Ramos (cell line): Measurements from ENCODE around the gene DGKG.

Source experiments
- in situ Hi-C: fragments of 300-500 bp; cut with MboI; formaldehyde crosslinking; loops from one replicate; pipeline ENCODE4 v1.14.3; 2022; ENCODE audit warnings: low sequenced_read_pairs; ENCODE audit not compliant: unreplicated experiment

Gene DGKG

DNA sequence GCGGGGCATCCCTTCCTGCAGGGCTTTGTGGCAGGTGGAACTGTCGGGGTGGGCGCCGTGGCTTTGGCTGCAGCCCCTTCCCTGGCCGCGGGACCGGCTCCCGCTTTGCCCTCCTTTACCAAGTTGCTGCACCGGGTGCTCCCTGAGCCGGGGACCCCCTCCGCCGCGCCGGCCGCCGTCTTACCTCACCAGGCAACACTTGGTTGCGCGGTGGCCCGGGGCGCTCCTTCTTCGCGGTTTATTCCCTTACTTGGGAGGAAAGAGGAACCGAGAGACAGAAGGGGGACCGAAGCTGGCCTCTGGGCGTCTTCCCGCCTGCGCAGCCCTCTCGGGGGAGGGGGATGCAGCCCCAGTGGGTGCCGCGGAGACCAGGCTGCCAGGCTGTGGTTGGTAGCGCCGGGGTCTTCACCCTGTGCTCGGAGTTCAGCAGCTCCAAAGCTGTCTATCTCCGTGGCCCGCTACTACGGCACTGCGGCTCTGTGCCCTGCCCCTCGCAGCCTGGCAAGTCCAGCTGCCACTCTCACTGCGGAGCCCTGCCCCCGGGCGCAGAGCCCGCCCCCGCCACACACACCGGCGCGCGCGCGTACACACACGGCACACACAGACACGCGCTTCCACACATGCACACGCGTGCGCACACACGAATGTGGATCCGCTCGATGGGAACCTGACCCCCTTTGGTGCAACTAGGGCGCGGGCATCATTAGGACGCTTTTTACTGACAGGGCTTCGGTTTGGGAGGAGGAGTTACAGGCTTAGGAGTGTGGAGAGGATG, at the start of gene DGKG:
TSS of gene DGKG (minus strand) at position 473 of the 775 bp plus-strand sequence. CDS start 41,775 bp downstream, outside the sequence.
- in situ Hi-C loops: no loop called here

DNA sequence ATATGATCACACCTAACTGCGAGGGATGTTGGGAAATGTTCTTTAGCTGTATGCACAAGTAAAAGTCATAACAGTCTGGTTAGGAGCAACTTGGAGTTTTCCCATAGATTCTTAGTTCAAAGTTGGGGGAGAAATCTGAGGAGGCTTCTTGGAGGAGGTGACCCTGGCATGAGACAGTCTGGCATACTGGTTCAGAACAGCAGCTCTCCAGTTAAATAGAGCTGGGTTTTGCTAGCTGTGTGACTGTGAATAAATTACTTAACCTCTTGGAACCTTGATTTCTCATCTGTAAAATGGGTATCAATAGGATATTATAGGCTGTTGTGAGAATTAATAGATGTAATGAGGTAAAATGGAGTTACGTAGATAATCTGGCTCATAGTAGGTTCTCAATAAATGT, 49.1 kb upstream of the DGKG start:
- in situ Hi-C loops: no loop called here

DNA sequence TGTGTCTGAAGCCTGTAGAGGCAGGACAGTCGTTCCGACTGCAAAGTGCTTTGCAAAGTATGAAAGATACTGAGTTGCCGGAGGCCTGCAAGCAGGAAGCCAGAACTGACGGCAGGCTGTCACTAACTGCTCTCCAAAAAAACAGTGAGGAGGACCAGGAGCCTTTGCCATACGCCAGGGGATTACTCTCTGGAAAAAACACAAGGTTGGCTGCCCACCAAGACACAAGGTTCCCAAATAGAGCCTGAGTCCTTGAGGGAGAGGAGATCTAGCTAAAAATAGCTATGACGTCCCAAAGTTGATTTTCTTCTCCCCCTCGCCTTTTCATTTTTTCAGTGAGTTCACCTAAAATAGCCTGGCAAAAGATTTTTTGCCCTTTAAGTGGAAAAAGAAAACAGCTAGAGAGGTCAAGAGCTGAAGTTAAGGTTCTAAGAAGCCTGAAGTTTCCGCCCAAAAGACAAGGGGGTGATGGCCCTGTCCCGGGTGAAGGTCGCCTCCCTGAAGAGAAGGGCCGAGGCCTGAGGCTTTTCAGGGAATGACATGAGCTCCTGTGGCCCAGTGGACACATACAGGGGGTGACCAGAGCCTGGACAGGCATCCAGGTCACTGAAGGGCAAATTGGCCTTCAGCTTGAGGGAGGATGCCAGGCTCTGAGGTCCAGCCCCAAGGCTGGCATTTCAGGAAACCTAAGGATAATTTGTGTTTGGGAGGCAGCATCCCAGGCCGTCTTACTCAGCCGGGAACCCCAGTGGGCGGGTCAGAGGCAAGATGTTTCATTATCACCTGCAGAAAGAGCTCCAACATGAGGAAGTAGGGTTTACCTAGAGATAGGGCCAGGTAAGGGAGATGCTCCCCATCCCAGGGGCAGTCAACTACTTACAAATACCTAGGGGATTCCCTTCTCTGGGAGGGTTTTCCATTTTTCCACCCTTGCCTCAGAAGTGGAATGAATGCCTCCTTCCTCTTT, 44.9 kb upstream of the DGKG start:
- in situ Hi-C loops: no loop called here

DNA sequence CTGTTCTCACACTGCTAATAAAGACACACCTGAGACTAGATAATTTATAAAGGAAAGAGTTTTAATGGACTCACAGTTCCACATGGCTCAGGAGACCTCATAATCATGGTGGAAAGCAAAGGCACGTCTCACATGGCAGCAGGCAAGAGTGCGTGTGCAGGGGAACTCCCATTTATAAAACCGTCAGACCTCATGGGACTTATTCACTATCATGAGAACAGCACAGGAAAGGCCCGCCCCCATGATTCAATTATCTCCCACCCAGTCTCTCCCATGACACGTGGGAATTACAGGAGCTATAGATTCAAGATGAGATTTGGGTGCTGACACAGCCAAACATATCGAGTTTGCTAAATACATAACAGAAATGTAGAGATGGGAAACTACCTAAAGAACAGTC, 39.5 kb upstream of the DGKG start:
- in situ Hi-C loops: no loop called here

DNA sequence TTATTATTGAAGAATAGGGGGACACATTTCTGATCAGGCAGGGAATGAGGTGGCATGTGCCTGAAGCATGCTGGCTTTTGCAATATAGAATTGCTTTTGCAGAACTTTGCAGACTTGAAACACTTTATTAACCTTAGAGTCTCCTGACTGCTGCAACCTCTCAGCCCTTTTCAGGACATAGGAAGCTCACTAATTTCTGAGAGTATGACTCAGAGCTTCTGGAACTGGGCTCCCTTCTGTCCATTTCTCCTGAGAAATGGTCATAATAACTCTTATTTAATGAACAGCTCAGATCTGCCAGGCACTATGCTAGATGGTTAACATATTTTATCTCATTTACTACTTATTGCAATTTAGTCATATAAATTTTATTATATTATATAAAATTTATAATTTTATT, 38.6 kb upstream of the DGKG start:
- in situ Hi-C loops: no loop called here

DNA sequence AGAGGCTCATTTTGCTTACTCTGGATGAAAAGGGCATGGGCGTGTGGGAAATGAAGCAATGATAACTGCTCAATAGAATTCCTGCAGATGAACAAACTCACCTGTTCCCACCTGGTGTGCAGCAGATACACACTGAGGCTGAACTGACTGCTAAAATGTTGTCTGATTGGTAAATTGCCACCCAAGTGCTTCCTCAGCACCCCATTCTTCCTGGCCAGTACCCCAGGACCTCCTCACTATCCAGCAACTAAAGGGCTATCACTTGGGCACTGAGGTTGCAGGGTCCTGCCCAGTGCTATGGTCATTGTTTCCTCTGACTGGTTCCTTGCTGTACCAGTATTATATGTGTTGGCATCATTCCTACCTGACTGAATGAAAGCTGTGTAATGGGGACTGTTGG, 38.0 kb upstream of the DGKG start:
- in situ Hi-C loops: no loop called here

DNA sequence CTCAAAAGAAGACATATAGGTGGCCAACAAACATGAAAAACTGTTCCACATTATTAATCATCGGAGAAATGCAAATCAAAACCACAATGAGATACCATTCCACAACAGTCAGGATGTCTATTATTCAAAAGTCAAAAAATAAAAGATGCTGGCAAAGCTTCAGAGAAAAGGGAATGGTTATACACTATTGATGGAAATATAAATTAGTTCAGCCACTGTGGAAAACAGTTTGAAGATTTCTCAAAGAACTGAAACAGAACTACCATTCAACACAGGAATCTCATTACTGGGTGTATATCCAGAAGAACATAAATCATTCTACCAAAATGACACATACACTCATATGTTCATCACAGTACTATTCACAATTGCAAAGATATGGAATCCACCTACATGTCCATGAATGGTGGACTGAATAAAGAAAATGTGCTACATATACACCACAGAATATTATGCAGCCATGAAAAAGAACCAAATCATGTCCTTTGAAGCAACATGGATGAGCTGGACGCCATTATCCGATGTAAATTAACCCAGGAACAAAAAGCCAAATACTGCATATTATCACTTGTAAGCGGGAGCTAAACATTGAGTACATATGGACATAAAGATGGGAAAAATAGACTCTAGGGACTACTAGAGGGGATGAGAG, 32.7 kb upstream of the DGKG start:
- in situ Hi-C loops: no loop called here

DNA sequence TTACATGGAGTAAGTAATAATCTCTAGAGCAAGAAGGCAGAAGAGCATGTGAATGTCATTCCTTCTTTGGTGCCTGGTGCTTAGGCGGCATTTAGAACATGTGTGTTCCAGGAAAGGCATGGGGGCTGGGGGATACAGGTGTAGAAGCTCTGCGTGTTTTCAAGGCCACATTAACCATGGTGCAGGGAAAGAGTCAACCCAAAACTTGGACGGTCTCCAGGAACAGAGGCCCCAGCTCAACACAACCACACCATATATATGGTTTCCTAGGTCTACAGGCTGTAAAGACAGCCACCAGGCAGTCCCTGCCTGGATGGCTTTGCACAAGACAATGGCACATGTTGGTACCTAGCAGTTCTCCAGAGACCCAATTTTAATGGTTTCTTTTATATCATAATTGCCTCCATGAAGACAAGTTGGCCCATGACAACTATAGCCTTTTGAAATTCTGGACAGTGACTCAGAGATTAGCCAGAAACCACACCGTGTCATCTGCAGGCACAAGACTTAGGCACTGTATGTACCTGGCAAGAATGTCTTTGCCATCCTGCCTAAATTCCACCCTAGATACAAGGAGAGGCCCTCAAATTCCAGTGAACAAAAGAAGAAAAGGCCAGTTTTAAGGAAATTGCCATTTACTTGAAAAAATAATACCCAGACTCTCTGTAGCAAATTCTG, 25.0 kb upstream of the DGKG start:
- in situ Hi-C loops: no loop called here

DNA sequence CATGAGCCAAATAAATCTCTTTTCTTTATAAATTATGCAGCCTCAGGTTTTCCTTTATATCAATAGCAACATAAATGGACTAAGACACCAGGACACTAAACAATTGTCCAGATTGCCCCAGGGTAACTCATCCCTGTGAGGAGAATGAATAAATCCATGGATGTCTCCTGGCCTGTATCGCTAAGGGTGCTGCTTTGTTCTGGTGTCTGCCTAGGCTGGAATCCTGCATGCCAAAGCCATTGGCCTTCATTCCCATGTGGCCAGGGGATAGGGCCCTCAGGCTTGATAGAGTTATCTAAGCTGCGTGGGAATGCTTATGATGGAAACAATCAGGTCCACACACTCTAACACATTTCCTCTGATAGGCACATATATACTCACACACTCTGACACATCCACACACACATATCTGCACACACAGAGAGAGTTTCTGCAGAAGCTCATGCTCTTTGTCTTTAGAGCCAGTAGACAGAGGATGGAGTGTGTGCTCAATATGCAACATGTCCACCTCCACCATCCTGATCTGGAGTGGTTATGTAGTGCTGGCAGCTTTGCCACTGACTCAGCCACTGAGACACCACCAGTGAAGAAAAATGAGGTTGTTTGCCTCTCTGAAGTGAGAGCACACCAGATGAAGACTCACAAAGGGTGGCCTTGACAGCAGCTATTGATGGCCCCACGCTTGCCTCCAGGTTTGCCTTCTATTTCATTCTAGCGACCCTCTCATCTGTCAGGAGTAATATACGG, 24.0 kb upstream of the DGKG start:
- in situ Hi-C loops: no loop called here

DNA sequence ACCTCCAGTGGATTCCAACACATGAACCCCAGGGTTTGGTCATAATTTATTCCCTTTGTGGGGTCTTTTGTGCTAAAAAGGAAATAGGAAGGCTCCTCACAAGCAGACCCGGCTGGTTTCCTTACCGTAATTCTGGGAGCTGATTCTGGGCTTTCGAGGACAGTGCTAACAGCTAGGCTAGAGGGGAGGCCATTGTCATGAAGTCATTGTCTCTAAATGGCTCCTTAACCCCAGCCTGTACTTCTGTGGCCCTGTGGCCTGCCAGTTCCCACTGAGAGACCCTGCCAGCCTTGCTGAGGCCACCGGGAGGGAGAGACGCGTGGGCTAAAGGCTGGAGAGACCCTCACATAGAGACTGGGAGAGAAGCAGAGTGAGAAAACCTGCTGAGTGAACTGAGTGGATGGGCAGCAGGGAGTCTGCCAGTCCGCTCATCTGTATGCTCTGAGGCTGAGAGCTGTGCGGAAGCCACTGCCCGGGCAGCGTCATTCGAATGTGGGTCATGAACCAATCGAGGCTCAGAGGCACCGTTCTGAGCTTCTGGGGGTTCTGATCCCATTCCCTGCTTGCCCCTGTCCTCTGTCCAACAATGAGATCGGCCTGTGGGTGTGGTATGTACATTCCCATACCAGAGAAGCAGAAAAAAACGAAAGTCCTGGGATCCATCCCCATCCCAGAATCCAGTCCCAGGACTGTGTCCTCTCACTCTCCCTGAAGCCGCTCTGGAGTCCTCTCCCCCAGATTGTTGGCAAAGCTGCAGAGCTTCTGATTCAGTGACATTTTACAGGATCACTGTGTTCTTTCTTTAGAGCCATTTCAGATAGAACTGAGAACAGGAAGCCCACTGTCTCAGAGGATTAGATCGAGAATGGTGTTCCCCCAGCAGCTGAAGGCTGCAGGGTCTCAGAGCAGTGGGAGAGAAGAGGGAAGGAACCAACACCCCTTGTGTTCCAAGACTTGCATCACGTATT, 21.3 kb upstream of the DGKG start:
- in situ Hi-C loops: no loop called here

DNA sequence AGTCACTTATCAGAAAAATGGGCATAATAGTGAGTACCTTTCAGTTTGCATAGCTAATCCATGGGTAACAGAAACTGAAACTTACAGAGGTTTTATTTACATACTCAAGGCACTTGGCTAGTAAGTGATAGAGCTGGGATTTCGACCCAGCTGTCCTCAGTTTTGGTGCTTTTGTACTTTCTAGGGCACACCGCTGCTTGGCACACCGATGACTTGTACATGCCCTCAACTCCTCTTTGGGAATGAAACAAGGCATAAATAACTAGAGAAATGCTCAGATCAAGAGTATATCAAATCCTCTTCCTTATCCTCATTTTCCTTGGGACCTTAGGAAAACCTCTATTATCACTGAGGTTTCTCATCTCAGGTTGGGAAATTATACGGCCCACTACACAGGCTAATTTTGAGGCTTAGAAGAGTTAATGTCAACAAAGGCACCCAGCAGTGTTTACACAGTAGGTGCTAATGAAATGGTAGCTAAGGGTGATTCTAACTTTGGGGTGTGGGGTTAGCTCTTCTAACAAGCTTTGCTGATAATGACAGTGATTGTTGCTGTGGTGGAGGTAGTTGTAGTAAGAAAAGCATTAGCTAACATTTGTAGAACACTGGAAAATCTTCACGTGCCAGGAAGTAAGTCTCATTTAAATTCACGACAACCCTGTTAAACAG, 20.3 kb upstream of the DGKG start:
- in situ Hi-C loops: no loop called here

DNA sequence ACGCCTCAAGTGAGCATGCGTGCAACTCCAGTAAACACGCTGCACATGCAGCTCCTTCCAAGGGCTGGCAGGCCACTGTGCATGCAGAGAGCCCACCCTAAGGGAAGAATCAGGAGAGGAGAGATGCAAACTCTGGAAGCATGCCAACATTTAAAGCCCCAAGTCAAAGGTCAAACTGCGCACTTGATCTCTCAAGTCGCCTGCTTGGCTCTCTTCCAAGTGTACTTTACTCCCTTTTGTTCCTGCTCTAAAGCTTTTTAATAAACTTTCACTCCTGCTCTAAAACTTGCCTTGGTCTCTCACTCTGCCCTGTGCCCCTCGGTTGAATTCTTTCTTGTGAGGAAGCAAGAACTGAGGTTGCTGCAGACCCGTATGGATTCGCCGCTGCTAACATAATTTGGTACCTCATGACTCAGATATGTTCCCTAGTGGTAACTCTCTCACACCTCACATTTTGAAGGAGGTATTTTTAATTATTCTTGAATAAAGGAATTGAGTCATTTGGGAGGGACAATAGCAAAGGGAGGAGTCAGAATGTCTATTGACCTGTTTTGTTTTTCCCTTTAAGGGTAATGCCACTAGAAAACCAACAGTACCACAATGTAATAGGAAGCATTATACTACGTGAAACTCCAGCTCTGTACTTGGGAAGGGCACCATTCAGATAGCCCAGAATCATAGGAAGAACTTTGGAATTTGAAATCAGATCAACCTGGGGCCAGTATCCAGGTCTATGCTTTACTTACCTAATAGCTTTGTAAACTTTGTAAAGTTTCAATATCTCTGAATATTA, 19.6 kb upstream of the DGKG start:
- in situ Hi-C loops: no loop called here

DNA sequence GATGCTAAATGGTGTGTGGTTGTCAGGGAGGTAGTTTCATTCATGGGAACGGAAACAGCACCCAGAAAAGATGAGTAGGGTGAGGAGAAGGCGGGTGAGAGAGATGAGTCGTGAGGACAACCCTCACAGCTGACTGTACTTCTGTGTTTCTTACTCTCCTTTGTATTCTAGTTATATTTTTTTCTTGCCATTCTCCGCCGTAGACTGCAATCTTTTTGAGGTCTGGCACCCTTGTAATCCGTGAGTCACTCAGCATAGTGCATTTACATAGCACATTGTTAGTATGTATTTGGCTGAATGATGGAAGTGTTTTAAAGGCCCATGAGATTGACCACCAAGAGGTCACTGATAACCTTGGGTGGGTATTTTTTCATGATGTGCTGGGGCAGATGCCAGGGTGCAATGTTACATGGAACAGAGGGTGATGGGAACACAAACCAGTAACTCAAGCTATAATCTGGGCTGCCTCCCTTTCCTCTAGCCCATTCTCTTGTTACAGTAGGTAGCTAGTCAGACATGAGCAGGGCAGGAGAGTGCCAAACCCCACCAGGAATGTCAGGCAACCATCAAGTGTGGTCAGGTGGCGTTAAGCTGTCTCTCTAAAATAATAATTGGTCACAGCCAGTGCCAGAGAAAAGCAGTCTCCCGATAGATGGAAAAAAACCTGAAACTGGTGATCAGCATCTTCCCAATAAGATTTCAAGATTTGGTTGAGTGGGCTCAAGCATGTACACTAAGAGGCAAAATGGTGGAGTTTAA, 18.8 kb upstream of the DGKG start:
- in situ Hi-C loops: no loop called here

DNA sequence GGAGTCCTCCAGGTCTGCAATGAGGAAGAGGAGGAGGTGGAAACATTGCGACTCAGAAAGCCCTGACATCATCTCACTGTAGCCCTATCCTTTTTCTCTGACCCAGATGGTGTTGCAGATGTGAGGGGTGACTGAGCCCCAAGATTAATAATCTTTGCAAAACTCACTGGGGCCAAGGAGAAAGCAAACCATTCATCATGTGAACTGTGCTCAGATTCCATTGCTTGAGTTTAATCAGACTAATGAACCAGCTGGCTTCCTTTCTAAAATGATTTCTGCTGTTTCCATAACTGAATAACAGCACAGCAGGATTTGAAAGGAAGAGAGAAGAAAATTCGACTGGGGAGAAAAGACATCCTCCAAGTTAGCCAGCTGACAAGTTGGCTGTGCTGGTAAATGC, 13.4 kb upstream of the DGKG start:
- in situ Hi-C loops: no loop called here

DNA sequence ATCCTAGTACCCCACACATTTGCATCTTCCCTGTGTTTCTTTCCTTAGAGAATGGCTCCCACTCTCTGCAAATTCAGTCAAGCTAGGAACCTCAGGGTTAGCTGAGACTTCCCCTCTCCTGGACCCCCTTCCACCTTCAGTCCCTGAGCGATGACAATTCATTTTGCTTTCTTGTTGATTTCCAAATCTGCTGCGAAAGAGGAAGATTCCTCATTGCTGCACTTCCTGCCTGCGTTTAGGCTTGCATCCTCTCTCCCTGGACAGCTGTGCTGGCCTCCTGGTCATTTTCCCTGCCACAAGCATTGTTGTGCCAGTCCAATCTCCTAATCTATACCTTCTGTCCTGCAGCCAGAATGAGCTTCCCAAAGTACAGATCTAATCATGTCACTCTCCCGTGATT, 12.3 kb upstream of the DGKG start:
- in situ Hi-C loops: no loop called here

DNA sequence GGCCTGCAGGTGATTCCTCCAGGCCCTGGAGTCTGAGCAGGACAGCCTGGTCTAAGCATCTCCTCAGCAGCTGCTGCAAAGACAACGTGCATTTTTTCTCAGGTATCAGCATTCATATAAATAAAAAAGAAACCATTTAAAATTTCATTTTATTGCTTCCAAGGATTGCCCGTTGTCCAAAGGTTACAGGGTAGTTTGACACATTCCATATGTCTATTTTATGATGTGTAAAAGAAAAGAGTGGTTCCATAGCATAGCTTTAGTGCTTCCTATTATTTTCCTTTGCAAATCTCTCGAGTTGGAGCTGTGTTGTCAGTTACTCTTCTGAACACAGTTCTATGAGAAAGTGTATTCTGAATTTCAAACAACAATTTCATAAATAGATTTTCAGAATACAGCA, 7.2 kb upstream of the DGKG start:
- in situ Hi-C loops: no loop called here

DNA sequence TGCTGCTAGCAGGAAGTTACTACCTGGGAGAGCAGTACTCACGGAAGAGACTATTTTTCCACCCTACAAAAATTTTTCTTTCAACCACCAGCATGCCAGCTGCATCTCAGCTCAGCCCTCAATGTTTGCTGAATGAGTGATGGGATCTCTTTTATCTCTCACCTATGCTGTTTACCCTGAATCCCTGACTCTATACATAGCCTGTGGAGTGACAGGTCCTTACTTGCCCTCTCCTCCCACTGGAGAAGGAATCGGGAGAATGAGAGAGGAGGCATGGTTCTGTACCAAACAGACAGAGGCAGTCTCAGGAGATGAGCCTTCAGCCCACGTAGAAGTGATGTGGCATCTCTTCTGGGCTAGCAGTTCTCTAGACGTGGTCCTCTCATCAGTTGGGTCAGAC, 6.7 kb upstream of the DGKG start:
- in situ Hi-C loops: no loop called here
